ENCODE results near the gene C5orf15.
"Not testable (repeated sequence)": the region's sequence is repeated elsewhere in the genome, so short reads cannot be mapped to it uniquely, and the experiment has no call there.

C5orf15 gene

DNA sequence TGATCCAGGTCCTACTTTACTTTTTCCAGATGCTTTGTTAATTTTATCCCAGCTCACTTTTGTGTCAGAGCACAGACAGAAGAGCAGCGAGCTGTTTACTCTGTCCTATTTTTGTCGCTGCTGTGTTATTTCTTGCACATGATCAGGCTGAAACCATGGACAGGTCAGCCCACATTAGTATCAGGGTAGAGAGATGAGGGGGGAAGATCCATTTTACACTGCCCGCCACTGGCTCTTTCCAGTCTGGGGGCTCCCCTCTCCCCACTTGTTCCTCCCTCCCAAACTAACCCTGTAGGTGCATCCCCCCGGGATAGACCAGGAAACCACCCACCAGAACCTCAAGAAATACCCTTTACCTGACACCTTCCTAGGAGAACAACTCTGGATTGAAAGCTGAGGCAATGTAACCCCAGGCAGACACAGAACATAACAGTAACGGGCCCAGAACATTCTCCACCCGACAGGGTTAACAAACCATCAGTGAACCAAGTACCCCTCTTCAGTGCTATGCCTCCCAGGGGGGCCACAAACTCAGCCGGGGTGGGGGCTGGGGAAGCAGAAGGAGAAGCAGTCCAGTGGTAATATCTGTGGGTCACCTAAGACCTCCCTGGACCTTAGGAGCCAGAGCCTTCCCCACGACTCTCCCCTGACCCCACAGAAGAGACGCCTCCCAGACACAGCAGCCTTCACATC lies 26.0 kb upstream of the C5orf15 start:
- no peak for DNase-seq (ENCODE audit: low spot score)

DNA sequence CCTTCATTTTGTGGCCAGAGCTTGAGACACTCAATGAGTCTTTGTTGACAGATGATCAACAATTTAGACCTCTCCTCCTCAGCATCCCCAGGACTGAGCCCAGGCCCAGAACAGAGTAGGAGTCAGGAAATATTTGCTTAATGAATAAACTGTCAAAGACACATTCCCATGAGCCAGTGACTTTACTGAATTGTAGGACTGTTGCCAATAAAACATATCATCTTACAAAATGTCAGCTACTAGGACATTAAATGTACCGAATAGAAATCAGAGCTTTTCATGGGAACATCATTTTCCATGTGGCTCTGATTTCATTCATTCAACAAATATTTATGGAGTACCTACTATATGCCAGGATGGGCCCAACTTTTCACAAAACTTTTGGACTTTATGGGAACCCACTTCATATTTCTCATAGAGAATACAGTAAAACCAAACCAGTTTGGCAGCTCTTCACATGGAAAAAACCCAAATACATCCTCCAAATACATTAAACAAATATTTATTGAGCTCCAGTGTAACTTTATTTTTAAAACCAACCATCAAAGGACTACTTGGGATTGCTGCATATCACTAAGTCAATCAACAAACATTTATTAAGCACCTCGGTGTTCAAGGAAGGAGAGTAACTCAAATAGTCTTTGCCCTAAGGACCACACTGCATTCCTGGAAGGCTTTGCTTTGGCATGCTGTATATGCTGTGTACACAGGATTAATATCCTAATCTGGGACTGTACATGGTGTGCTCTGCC lies 24.9 kb upstream of the C5orf15 start:
- no peak for DNase-seq (ENCODE audit: low spot score)

DNA sequence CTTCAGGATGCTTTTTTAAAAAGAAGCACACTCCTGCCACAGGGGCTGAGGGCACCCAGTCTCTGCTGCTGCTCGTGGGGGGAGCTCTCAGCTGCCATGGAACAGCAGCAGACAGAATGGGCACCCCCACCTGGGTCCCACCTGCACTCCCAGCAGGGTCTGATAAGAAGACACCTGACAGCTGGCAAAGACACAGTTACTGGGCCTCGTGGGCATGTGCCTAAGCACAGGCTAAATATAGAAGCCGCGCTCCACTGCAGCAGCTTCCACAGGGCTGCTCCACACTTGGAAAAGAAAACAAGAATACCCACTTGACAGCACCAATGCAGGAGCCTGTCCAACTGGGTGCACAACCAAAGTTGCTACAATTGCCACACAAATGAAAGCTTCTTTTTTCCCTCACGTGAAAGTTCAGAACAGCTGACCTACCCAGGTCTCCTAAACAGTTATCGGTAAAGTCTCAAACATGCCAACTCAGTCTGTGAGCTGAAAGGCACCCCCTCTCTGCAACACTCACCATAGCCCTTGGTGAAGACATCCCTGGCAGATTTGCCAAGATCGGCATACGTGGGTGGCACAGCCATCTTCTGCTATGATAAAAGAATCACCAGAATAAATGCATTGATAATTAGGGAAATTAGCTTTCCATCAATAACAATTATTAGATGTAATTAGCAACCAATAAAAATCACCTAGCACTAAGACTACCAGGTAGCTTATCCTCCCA lies 24.2 kb upstream of the C5orf15 start:
- DNase-seq (ENCODE audit: low spot score), result peak; percentile 64

DNA sequence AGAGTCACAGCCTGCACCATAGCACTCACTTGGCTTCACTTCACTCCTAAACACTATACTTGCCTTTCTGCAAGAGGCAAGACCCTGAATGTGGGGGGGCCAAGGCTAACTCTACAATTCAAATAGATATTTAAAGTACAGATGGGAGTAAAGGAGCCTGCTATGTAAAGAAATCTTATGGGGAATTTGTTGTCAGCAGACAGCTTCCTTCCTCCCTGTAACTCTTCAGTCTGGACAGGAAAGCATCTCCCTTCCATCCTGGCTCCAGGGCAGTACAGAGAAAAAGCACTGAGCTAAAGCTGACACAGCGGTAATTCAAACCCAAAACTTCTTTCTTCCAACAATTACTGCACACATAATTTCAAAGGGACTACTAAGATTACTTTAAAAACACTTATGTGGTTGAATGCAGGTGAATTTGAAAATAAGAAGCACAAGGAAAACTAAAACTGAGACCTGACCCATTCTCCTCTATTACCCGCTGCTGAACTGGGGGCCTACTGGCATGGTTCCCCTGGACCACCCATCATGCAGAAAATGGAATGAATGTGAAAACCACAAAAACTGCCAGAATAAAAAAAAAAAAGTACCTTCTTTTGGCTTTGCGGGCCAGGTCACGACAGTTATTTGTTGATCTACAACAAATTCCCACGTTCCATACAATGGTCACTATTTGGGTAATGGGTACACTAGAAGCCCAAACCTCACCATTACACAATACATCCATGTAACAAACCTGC lies 22.9 kb upstream of the C5orf15 start:
- DNase-seq (ENCODE audit: low spot score), result no peak

DNA sequence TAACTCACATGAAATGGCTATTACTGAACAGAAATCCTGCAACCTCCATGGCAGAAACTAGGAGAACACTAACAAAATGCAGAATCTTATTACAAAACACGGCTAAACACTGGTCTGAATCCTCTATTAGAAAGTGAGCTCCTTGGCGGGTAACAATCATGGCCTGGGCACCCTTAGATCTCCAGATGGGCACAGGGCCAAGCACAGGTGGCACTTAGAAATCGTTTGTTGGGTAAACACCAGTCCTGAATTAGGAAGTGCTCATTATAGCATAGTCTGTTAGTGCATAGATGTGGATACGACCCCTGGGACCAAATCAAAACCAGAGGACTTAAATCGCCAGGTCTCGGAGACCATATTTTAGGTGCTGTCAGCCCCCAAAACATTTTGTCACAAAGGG lies 22.0 kb upstream of the C5orf15 start:
- no peak for DNase-seq (ENCODE audit: low spot score)

DNA sequence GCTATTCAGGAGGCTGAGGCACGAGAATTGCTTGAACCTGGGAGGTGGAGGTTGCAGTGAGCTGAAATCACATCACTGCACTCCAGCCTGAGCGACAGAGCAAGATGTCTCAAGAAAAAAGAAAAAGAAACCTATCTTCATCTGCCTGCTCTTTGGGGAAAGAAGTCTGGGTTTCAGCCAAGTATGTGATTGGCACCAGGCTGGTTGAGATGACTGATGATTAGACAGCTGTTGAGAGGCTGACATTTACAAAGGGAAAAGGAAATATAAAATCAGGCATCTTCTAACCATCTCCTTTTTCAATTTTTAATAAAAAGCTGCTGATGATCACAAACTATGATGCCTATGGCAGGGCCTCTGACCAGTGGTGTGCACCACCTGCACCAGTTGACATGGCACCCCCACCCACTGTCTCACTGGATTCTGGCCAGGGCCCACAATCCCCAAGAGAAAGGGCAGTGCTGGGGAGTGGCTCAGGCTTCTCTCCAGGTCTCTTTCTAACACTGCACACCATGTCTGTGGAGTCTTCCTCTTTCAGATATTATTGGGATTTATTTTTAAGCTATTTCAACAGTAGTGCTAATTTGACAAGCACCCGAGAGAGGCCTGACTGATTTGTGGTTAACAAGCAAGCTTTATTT lies 17.2 kb upstream of the C5orf15 start:
- DNase-seq (ENCODE audit: low spot score), result no peak

DNA sequence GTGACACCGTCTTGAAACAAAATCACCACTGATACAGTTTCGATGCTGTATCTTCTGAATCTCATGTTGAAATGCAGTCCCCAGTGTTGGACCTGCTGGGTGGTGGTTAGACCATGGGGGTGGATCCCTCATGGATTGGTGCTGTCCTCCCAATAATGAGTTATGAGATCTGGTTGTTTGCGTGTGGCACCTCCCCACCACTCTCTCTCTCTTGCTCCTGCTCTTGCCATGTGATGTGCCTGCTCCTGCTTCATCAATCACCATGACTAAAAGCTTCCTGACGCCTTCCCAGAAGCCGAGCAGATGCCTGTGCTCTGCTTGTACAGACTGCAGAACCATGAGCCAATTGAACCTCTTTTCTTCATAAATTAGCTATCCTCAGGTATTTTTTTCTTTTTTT lies 15.2 kb upstream of the C5orf15 start:
- DNase-seq (ENCODE audit: low spot score), result no peak

DNA sequence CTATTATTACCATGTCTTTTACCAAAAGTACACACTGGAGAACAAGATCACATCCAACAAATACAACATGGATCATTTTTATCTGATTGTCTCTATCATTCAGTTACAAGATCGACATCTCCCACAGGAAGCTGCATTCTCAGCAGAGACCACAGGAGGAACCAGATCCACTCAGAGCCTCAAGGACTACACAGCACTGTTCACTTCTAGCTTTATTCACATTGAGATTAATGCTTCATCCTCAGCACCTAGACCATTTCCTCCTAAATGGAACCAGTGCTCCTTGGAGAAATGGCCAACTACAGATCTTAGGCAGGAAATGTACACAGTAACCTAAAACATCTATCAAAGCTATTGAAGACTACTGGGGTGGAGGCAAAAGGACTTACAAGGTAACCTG lies 13.3 kb upstream of the C5orf15 start:
- no peak for DNase-seq (ENCODE audit: low spot score)

DNA sequence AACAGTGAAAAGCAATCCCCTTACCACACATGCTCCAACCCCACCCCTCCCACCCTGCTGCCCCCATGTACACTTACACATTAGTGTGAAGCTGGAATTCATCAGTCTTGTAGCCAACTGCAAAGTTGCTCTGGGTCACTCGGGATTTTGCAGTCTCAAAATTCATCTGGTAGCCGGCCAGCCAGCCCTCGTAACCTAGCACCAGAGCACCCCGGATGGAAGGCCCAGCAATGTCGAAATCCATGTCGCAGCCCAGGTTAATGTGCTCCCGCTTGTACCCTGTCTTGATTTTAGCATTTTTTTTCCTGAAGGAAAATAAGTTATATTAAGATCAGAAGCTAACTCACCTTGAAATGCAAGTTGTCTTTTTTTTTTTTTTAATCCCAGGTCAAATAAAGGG lies 12.2 kb upstream of the C5orf15 start:
- no peak for DNase-seq (ENCODE audit: low spot score)

DNA sequence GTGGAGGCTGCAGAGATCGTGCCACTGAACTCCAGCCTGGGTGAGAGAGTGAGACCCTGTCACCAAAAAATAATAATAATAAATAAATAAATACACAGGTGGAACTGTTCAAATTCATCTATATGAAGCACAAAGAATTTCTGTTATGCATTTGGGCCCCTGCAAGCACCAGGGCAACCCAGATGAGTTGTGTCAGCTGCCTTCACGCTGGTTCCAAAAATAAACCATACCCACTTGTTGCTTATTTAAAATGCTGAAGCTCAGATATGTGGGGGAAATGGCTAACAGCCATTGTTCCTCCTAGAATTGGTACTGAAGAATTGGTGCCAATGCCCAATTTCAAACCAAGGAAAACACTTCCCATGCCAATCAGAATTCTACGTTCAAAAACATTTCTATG lies 10.5 kb upstream of the C5orf15 start:
- DNase-seq (ENCODE audit: low spot score), result no peak

DNA sequence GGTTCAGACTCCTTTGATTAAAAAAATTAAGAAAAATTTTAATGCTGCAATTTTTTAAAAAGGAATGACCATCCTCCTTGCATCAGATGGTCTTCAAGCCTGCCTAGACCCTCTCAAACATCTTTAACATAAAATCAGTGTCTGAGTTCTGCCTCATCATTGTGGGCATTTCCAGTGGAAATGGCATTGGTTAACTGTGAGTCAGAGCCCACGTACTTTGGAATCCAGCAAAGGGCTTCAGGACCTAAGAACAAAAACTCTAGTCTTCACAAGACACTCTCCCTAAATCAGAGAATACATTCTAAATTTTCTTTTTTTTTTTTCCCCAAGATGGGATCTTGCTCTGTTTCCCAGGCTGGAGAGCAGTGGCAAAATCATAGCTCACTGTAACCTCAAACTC lies 9.4 kb upstream of the C5orf15 start:
- DNase-seq (ENCODE audit: low spot score), result no peak

DNA sequence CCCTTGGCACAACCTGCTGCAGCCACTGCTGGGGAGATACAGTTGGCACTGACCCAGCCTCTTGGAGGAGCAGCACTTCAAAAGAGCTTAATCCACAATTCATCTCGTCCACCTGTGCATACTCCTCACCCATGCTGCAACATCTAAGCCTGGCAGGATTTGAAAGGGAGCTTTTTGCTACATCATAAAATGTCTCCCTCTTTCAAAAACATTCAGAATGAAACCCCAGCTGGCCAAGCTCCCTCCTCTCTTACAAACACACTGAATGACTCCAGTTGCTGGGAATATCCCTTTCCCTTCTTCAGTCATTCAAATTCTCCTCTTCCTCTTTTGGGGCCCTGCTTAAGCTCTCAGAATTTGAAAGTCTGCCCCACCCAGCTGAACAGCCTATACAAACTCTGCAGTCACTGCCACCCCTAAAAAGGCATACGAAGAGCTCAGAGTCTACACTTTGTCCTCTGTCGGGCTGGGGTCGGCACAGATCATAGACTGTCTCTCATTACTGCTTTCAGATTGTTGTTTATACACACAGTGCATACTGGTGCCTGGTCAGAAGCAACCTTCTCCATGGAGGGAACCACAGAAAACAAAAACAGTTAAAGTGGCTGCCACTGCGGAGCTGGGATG lies 8.8 kb upstream of the C5orf15 start:
- DNase-seq (ENCODE audit: low spot score), result no peak

DNA sequence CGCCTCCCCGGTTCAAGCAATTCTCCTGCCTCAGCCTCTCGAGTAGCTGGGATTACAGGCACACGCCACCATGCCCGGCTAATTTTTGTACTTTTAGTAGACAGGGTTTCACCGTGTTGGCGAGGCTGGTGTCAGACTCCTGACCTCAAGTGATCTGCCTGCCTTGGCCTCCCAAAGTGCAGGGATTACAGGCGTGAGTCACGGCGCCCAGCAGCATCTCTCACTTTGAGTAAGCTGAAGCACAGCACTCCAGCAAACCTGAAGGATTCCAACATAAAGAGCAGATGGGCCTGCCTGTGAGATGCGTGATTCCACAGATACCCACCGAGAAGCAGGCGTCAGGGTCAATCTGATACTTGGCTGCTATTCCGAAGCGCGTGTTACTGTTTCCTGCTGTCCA lies 7.1 kb upstream of the C5orf15 start:
- DNase-seq (ENCODE audit: low spot score), result not testable (repeated sequence)

DNA sequence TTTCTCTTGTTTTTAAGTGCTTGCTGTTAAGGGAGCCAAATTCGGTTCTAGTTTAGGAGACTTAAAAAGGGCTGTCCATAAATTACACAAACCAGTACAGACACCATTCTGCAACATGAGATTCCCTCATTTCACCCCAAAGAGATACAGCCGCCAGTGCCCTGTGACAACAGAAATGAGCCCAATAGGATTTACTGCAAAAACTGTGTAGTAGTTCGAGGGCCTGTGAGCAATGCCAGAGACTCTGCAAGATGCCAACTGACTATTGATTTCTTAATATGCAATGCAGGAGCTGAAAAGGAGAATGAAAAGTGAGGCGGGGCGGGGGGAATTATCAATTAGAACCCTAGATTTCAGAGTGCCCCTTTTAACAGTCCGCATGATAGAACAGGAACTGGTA lies 5.7 kb upstream of the C5orf15 start:
- DNase-seq (ENCODE audit: low spot score), result no peak

DNA sequence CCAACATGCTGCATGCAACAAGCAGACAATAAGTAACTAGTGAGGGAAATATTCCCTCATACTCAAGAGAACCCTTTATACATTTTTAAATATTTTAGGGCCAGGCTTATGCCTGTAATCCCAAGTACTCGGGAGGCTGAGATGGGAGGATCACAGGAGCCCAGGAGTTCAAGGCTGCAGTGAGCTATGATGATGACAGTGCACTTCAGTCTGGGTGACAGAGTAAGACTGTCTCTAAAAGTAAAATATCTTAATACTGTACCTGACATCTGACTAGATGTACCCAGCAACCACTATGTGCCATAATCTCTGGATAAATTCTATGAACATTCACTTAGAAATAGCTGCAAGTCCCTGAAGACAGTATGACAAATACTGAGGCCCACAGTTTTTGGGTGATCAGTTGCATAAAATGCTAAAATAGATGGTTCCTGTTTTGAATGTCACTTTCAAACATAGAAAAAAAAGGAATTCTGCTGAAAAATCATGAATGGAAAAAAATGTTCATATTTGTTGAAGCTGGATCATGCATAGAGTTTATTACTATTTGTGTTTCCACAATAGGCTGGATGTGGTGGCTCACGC lies 2.0 kb upstream of the C5orf15 start:
- no peak for DNase-seq (ENCODE audit: low spot score)

DNA sequence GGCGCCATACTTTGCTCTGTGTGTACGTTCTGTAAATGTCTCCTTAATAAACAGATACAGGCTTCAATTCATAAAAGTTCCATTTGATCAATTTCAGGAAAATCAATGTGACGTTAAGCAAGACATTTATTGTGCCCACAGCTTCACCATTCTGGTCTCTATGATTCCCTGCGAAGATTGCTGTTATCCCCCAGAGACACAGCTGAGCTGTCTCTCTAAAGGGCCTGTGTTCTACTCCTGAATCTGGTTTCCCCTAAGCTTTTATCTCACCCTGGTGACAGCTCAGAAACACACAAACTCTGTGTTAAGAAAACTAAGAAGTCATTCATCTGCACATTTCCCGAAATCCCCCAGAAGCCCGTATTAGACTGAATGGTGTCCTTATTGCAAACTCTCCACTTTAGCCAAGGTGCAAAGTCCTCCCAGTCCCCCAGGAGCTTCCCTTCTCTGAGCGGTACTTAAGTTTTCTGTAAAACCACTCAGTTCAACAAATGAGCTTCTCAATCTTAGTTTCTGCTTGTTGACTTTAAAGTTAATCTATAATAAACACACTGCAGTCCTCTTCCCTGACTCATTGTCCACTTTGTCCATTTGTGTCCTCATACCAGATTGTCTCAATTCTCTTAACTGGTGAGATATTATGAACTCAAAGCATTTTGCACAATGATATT lies 1.4 kb upstream of the C5orf15 start:
- no peak for DNase-seq (ENCODE audit: low spot score)

DNA sequence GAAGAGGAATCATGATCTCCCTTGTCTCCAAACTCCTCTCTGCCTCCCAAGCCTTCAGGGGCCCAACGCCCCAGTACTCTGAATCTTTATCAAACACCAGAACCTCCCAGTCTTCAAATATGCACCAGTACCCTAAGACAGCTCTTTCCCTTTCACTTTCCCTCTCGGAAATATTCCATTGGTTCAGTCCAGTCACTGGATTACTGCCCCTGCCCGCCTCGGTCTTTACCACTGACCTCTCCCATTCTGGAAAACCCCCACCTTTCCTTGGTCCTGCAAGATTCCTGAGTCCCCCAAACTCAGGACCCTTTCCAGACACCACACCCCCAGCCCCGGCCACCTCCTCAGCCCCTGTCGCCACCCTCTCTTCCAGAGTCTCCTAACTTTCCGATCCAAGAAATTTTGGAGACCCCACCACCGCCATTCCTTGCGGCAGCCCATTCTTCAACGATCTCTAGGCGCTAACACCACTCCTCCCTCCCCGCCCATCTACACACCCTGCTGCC lies 674 bp downstream of the C5orf15 start:
- DNase-seq (ENCODE audit: low spot score), result no peak

DNA sequence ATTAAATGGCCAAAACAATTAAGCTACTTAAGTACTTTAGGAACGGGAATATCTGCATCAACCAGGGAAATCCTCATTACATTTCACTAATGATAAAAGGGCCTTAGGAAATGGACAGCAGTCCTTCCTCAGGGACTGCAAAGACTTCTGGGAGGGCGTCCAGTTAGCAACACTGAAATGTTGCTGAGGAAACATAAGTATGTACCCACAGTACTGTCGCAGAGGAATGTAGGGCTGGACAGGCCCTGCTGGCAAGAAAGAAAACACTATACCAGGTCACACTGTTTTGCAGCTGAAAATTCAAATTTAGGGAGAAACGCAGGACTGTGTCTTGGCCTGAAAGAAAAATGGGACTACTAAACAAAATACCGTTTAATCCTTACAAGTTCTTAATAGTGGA lies 1.3 kb downstream of the C5orf15 start:
- no peak for DNase-seq (ENCODE audit: low spot score)

DNA sequence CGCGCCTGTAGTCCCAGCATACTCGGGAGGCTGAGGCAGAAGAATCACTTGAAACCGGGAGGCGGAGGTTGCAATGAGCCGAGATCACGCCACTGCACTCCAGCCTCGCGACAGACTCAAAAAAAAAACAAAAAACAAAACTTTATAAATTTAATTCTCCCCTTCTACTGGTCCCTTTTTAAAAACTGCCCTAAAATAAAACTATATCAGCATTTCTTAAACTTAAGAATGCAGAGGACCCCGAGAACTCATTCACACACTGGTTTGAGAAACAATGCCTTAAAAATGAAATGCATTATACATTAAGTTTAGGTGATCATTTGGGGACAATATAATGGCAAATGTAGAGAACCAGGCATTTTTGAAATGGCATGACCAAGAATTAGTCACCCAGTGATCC lies 2.3 kb downstream of the C5orf15 start:
- no peak for DNase-seq (ENCODE audit: low spot score)

DNA sequence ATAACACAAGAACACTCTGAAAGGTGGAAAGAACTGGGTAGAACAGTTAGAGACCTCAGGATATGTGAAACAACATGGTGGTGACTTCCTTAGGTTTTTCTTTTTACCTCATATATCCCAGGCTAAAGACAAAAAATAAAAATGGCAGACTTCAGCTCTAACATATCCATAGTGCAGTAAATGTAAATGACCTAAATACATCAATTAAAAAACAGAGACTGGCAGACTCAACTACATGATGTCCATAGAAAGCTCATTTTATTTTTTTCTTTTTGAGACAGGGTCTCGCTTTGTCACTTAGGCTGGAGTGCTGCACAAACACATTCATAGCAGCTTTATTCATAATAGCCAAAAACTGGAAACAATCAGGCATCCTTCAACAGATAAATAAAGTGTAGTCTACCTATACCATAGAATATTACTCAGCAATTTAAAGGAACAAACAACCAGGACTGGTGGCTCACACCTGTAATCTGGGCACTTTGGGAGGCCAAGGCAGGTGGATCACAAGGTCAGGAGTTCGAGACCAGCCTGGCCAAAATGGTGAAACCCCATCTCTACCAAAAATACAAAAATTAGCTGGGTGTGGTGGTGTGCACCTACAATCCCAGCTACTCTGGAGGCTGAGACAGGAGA lies 4.8 kb downstream of the C5orf15 start:
- no peak for DNase-seq (ENCODE audit: low spot score)
